Gastroesophageal sphincter (tissue), 4 donors: ENCODE results near the gene HCRTR1. TPM values are rescaled to one million over a fixed set of nuclear protein-coding genes. Genes with fewer than 3 reads are reported as not detected.

Source experiments
- ATAC-seq: fragments of 150-250 bp; one replicate; pipeline ENCODE4 v1.9.1; 2016; ENCODE audit warnings: mild to moderate bottlenecking, moderate library complexity
- H3K27ac ChIP-seq, 4 donors: fragments of 200-600 bp; sonication (generic) in 3 of 4; 1 replicate in 3 of 4; 2 replicates in 1 of 4; pipeline ENCODE4 v1.5.1; 2016 to 2019
- H3K27me3 ChIP-seq: fragments of 200-600 bp; sonication (generic); one replicate; pipeline ENCODE4 v1.5.1; 2019
- H3K36me3 ChIP-seq, 2 donors: fragments of 200-600 bp; sonication (generic); one replicate each; pipeline ENCODE4 v1.5.1; 2019; ENCODE audit warnings: control low read depth in 1 of 2
- H3K4me1 ChIP-seq, 3 donors: fragments of 200-600 bp; sonication (generic); 1 replicate in 2 of 3; 2 replicates in 1 of 3; pipeline ENCODE4 v1.5.1; 2016 to 2019; ENCODE audit warnings: control low read depth in 2 of 3
- H3K4me3 ChIP-seq, 2 donors: fragments of 200-600 bp; sonication (generic); one replicate each; pipeline ENCODE4 v1.5.1; 2019; ENCODE audit warnings: mild to moderate bottlenecking in 1 of 2, moderate library complexity in 1 of 2
- H3K9me3 ChIP-seq, 3 donors: fragments of 200-600 bp; sonication (generic); one replicate each; pipeline ENCODE4 v1.5.1; 2017 to 2019; ENCODE audit warnings: control low read depth in 2 of 3
- CTCF ChIP-seq, 4 experiments: fragments of 200-600 bp in 2 of 4; fragments of 450-650 bp in 2 of 4; sonication (generic) in 1 of 4; IDR thresholded peaks; one replicate each; pipeline ENCODE4 v1.5.1; 2017 to 2019; ENCODE audit warnings: antibody characterized with exemption in 4 of 4, mild to moderate bottlenecking in 2 of 4, moderate library complexity in 2 of 4
- EP300 ChIP-seq: sonication (generic); formaldehyde crosslinking; IDR thresholded peaks from one replicate; pipeline ENCODE4 v1.6.1; 2017; ENCODE audit warnings: antibody characterized with exemption, mild to moderate bottlenecking
- POLR2A ChIP-seq, 2 donors: fragments of 450-650 bp; IDR thresholded peaks; one replicate each; pipeline ENCODE4 v1.6.1; 2017; ENCODE audit warnings: antibody characterized with exemption in 2 of 2, mild to moderate bottlenecking in 2 of 2, moderate library complexity in 1 of 2
- POLR2AphosphoS5 ChIP-seq: sonication (generic); formaldehyde crosslinking; IDR thresholded peaks from one replicate; pipeline ENCODE4 v1.6.1; 2017; ENCODE audit warnings: antibody characterized with exemption
- WGBS, 2 donors: methylation state at CpG; one replicate each; pipeline ENCODE4 v1.1.5; 2018; ENCODE audit warnings: low coverage in 1 of 2; 5-methylcytosine and 5-hydroxymethylcytosine counted together
- total RNA-seq, 4 donors: library from RNA; depleted of rRNA; stranded (reverse); fragments of >200 nt; gene quantifications; one replicate each; pipeline ENCODE4 v1.1.0, GENCODE V29; 2016

Gene HCRTR1
- total RNA-seq, 4 donors from 2014 or later: 0.23 to 0.82 (median 0.67) TPM; not detected in 1

GRCh38 chr1:31655756-31656155 lies 38.3 kb downstream of the HCRTR1 start:
- no peak for TF ChIP-seq POLR2A (IDR thresholded peaks at IDR 0.05)
- no peak for TF ChIP-seq EP300
- no peak for TF ChIP-seq CTCF (IDR thresholded peaks at IDR 0.05)
- no peak for TF ChIP-seq POLR2AphosphoS5
- Histone ChIP-seq H3K4me3 (no peak overlapping the region), H3K27ac (no peak overlapping the region), H3K36me3 (peaks cover 0 to 88% of the 10 kb centered on the region in 2 donors), H3K9me3 (no peaks in the 10 kb centered on the region), H3K27me3 (no peaks in the 10 kb centered on the region), H3K4me1 (peaks cover 0 to 12% (median 0%) of the 10 kb centered on the region in 3 donors)
- WGBS, 2 donors: 88 to 94% methylated on average over 3 to 4 of the region's 4 CpGs
- no peak for ATAC-seq

DNA sequence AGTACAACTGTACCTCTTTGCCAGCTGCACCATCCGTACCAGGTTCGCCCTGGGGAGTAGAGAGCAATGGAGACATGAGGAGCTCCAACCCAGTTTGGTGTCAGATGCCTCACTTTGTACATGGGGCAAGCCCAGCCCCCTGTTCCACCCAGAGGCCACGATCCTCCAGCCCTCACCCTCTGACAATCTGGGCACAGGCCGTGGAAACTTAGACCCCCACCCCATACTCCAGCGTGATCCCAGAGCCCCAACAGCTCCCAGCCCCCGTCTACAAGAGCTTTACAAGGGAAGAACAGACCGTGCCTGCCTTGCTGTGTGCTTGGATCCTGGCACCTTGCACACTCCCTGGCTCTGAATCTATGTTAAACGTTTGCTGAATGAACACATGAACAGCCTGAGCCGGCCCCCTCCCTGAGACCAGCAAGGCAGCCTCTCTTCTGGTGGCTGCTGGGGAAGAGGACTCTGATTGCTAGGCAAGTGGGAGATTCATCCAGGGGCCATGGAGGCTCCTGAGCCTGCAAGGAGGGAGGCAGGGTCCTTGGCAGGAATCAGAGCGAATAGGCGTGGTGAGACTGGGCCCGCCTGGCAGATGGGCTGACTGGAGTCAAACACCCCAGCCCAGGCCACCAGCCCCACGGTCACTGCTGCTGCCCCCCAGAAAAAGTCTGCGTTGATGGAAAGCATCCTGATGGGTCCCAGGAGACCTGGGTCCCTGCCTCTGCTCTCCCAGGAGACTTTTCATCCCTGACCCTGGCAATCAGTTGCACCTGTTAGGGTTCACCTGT lies 39.7 kb downstream of the HCRTR1 start:
- ATAC-seq: no peak
- Histone ChIP-seq H3K27me3 (no peaks in the 10 kb centered on the region), H3K36me3 (peaks cover 0 to 96% of the 10 kb centered on the region in 2 donors), H3K4me1 (no peaks in the 10 kb centered on the region), H3K4me3 (no peak overlapping the region), H3K9me3 (no peaks in the 10 kb centered on the region), H3K27ac (no peak overlapping the region)
- 83 to 100% methylated on average over 1 to 2 of the region's 14 CpGs for WGBS, 2 donors
- TF ChIP-seq CTCF (IDR thresholded peaks at IDR 0.05): no peak

GRCh38 chr1:31657972-31658510 lies 40.6 kb downstream of the HCRTR1 start:
- Histone ChIP-seq H3K27me3 (no peaks in the 10 kb centered on the region), H3K4me3 (no peak overlapping the region), H3K4me1 (no peaks in the 10 kb centered on the region), H3K9me3 (no peaks in the 10 kb centered on the region), H3K27ac (no peak overlapping the region), H3K36me3 (peaks cover 0 to 97% of the 10 kb centered on the region in 2 donors)
- 83 to 100% methylated on average over 2 to 3 of the region's 12 CpGs for WGBS, 2 donors
- no peak for TF ChIP-seq CTCF (IDR thresholded peaks at IDR 0.05)
- TF ChIP-seq POLR2A (IDR thresholded peaks at IDR 0.05): no peak
- no peak for TF ChIP-seq POLR2AphosphoS5
- TF ChIP-seq EP300: no peak
- no peak for ATAC-seq

DNA sequence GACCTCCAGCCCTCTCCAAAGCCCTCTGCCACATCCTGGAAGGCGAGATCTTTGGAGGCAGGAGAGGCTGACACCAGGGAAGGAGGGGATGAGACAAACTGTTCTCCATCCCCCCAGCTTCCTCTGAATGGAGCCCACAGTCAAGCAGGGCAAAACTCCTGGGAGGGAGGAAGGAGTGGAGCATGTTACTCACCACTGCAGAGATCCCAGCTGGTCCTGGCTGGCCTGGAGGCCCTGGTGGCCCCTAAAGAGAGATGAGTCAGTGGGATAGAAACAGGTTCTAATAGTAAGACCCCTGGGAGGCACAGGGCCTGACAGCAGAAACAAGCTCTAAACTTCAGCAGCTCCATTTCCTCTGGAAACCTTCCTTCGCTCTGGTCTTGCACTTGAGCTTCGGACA lies 41.2 kb downstream of the HCRTR1 start:
- peaks cover 0 to 91% of the 10 kb centered on the region in 2 donors for H3K36me3 ChIP-seq
- WGBS, 2 donors: no CpG with 5 or more reads among the region's 3 CpGs

More for the DNA sequence above, 41.2 kb downstream of the HCRTR1 start:
- Histone ChIP-seq H3K4me3 (no peak overlapping the region), H3K4me1 (peaks cover 0 to 3% (median 0%) of the 10 kb centered on the region in 3 donors), H3K27me3 (no peaks in the 10 kb centered on the region), H3K9me3 (no peaks in the 10 kb centered on the region), H3K27ac (no peak overlapping the region)
- TF ChIP-seq EP300 (no peak), CTCF (IDR thresholded peaks at IDR 0.05) (no peak), POLR2A (IDR thresholded peaks at IDR 0.05) (no peak), POLR2AphosphoS5 (no peak)
- no peak for ATAC-seq
